ENCODE measurements around the gene CHST14.

Gene CHST14

DNA sequence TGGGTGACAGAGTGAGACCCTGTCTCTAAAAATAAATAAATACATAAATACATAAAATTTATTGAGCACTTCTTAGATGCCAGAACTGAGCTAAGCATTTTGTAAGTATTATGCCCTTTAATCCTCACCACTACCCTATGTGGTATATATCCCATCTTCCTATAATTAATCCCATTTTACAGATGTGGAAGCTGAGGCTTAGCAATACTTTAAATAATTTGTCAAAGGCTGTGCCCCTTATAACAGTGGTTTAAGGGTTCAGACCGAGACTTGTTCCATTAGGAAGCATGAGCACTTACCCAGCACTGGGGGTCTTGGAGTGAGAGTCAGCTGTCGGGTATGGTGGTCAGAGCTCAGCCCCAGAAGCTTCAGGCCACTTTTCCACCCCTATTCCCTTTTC is 7.5 kb upstream of the CHST14 start:
- no peak for DNase-seq (ENCODE audit: low spot score)

DNA sequence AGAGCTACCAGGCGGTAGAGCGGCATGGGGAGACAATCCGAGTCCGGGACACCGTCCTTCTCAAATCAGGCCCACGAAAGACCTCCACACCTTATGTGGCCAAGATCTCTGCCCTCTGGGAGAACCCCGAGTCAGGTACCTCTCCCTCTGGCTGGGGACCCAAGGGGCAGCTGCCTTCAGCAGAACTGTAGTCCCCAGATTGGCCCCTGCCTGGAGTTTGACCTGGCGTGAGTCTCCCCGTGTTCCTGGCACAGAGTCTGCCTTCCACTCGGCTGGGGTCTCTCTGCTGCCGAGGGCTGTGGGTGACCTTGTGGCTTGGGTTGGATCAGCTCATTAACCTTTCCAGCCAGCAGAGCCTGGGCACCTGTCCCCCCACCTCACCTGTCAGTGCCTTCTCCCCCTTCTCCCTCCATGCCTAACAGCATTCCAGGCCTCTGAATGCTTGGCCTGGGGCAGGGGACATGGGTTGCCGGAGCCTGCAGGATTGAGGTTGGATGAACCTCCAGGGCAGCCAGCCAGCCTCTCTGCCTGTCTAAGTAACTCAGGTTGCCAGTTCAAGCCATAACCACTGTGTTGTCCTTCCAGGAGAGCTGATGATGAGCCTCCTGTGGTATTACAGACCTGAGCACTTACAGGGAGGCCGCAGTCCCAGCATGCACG is 6.8 kb upstream of the CHST14 start:
- DNase-seq (ENCODE audit: low spot score): no peak

DNA sequence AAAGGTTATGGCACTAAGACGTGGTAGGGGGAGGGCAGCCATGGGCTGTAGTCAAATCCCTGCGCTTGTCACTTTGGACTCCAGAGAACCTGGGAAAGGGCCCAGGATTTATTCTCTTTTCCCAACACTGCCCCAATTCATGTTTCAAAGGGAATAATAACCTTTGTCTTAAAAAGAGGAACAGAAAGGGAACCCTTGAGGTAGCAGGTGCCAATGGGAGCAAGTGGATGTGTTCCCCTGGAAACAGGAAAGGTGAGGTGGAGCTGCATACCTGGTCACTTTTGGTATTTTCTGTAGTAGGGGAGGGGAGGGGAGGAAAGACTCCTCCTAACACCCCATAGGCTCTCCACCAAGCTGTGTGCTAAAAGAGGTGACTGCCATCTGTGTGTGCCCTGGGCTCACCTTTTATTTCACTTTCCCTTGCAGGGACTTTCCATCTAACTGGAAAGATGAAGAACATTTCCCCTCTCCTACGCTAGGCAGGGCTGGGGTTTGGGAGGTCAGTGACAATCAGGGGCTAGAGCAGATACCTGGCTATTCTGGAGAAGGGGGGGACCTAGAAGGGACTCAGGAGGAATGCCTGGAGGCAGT is 6.1 kb upstream of the CHST14 start:
- no peak for DNase-seq (ENCODE audit: low spot score)

DNA sequence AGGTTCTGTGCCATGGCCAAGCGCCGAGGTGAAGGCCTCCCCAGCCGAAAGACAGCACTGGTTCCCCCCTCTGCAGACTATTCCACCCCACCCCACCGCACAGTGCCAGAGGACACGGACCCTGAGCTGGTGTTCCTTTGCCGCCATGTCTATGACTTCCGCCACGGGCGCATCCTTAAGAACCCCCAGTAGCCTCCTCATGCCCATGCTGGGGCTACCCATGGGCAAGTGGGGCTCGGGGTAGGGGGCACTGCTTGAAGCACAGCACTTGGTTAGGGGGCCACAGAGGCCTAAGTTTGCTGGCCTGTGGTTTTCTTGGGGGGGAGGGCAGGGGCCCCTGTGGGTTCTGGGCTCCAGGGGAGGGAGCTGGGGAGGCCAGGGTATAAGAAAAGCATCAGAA is 4.8 kb upstream of the CHST14 start:
- DNase-seq (ENCODE audit: low spot score): no peak

DNA sequence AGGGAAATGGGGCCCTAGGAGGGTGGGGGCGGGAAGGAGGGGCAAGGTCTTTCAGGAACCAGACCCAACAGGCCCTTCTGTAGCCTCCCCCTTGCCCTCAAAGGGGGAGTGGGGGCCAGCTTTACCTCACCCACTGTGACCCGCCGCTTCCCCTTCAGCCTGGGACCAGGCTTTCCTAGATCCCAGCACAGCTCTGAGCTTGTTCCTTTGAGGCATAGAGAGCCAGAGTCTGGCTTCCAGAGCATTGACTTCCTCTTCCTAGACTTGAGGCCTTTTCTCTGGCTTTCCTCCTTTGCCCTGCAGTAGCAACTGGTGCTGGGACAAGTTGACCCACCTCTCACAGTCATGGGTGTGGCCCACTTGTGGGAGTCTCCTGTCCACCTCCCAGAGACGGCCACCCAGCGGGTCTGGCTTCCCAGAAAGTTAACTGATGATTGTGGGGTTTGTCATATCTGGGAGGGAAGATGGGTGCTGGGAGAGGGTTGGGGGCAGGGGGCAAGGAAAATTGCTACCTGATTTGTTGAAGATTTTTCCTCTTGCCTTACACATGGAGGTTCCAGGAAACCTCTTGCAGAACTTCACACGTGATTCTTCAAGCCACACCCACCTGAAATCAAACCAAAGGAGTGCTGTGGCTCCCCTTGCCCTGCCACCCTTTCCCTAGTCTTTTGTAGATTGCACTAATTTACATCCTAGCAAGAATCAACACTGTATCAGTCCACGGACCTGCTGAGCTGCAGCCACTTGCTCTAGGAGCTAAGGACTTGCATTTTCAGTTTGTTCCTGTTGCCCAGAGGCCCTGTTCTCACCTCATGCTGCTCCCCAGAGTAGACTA is 4.1 kb upstream of the CHST14 start:
- DNase-seq (ENCODE audit: low spot score): no peak

DNA sequence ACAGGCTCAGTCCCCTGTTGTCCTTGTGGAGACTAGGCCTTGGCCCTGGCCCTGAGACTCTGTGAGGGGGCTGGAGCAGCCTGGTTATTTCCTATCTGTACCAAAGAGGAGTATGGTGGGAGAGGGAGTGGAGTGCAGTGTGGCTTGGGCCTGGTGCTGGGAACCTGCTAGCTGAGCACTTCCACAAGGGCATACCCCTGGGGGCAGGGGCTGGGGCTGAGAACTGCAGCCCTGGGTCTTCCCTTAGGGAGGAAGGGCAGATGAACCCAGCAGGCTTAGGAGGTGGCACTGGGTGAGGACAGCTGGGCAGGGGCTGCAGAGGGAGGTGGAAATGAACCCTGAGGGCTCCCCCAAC is 3.5 kb upstream of the CHST14 start:
- no peak for DNase-seq (ENCODE audit: low spot score)

DNA sequence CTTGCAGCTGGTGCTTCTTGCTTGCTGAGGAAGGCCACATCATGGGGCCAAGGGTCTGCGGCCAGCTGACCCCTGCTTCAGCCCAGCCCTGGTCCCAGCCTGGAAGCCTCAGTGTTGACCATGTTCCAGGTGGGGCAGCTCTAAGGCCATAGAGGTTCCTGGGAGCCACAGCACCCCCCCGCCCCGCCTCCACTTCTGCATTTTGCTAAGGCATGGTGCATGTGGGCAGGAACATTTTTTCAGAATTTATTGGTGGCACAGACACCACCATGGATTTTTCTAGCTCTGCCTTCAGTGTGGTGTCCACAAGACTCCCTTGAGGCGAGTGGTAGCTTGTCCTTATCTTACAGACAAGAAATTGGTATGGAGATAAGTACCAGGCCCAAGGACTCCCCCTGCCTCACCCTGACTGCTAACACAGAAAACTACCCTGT is 1.9 kb upstream of the CHST14 start:
- no peak for DNase-seq (ENCODE audit: low spot score)

DNA sequence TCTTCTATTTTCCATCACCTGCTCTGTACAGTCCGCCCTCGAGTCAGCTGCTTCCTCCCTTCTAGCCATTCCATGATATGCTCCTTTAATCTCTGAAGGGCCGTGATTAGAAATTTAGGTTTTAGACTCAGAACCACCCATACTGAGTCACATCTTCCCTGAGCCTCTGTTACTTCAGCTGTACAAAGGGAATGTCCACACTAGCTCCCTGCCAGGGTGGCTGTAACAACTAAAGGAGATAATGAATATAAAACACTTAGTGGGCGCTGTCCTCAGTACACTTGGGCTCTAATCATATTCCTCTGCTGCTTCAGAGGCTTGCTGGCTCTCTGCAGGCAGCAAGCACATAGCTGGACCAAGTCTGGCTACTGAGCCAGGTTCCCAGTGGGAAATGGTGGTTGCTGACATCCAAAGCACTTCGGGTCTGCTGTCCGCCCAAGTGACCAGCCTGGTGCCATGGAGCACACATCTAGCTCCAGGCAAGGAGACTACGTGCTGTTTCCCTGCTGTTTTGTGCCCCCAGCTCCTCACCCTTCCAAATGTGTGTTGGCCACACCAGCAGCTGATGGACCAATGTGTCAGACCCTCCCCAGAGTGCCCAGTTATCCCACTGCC is 901 bp upstream of the CHST14 start:
- DNase-seq (ENCODE audit: low spot score): no peak

DNA sequence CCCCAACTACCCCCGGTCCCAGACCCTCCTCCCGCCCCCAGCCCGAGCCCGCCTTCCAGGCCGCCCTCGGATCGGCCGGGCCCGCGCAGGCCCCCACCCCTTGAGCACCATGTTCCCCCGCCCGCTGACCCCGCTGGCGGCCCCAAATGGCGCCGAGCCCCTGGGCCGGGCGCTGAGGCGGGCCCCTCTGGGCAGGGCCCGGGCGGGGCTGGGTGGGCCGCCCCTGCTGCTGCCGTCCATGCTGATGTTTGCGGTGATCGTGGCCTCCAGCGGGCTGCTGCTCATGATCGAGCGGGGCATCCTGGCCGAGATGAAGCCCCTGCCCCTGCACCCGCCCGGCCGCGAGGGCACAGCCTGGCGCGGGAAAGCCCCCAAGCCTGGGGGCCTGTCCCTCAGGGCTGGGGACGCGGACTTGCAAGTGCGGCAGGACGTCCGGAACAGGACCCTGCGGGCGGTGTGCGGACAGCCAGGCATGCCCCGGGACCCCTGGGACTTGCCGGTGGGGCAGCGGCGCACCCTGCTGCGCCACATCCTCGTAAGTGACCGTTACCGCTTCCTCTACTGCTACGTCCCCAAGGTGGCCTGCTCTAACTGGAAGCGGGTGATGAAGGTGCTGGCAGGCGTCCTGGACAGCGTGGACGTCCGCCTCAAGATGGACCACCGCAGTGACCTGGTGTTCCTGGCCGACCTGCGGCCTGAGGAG is 472 bp downstream of the CHST14 start:
- DNase-seq (ENCODE audit: low spot score): no peak

DNA sequence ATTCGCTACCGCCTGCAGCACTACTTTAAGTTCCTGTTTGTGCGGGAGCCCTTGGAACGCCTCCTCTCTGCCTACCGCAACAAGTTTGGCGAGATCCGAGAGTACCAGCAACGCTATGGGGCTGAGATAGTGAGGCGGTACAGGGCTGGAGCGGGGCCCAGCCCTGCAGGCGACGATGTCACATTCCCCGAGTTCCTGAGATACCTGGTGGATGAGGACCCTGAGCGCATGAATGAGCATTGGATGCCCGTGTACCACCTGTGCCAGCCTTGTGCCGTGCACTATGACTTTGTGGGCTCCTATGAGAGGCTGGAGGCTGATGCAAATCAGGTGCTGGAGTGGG is 995 bp downstream of the CHST14 start:
- no peak for DNase-seq (ENCODE audit: low spot score)

DNA sequence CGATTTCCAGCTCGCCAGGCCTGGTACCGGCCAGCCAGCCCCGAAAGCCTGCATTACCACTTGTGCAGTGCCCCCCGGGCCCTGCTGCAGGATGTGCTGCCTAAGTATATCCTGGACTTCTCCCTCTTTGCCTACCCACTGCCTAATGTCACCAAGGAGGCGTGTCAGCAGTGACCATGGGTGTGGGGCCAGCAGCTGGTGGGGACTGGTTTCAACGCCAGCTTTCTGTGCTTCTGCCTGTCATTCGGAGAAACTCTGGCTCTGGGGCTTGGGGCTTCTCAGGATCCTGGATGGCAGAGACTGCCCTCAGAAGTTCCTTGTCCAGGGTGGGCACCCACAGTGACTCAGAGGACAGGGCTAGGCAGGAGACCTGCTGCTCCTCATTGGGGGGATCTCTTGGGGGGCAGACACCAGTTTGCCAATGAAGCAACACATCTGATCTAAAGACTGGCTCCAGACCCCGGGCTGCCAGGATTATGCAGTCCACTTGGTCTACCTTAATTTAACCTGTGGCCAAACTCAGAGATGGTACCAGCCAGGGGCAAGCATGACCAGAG is 1.5 kb downstream of the CHST14 start:
- no peak for DNase-seq (ENCODE audit: low spot score)

DNA sequence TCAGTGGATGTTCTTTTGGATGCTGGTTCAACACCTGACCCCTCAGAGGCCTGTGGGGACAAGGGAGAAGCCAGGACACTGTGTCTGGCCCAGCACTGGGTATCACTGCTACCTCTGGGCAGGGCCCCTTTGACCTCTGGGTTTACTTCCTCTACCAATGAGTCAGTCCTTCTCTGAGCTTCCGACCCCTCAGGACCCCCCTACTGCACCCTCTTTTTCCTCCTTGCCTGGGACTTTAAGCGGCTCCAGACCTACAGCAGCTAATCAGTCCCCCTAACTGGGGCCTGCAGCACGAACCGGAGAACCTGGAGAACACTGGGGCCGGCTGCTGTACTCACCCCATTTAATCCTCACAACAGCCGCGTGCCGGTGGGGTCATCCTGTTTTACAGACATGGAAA is 3.8 kb downstream of the CHST14 start:
- no peak for DNase-seq (ENCODE audit: low spot score)

DNA sequence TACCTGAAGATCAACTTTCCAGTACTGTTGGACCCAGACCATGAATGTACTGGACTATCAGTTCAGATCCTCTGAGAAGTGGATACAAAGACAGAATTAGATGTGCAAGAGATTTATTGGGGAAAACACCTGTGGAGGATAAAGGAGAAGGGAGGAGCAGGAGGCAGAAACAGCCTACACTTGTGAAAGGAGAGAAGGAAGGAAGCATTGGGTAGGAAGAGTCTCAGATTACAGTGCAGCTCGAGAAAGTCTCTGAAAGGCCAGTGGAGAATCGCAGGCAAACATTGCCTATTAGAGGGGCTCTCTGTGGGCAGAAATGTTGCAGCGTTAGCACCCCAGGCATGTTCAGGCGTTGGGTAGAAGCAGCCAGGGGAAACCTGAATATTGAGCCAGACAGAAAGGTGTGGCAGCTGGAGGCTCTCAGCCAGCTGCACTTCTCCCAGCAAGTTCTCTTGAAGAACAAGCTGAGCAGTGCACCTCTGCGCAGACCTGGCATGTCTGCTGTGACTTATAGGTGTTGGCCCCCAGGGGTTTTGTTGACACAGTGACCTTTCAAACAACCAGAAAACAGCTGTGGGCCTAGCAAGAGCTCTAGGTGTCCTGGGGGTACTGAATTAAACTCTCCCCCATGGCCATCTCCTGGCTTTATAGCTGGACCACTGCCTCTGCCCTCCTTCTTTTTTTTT is 7.0 kb downstream of the CHST14 start:
- DNase-seq (ENCODE audit: low spot score): no peak

DNA sequence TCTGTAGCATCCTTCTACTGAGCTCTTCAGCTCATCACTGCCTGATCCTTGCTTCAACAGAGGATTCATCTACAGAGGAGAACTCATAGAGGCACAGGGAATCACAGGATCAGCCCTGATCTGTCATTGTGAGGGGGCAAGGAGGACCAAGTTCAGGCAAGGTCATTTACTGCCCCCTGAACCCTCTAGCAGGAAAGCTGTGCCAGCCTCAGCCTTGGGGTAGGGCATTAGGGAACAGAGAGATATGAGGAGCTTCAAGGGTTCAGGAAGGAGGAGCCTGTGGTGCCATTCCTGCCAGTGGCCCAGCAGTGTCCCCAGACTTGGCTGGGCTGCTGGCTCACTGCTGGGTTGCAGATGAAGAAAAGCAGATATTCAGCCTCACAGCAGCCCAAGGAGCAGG is 8.2 kb downstream of the CHST14 start:
- DNase-seq (ENCODE audit: low spot score): no peak

DNA sequence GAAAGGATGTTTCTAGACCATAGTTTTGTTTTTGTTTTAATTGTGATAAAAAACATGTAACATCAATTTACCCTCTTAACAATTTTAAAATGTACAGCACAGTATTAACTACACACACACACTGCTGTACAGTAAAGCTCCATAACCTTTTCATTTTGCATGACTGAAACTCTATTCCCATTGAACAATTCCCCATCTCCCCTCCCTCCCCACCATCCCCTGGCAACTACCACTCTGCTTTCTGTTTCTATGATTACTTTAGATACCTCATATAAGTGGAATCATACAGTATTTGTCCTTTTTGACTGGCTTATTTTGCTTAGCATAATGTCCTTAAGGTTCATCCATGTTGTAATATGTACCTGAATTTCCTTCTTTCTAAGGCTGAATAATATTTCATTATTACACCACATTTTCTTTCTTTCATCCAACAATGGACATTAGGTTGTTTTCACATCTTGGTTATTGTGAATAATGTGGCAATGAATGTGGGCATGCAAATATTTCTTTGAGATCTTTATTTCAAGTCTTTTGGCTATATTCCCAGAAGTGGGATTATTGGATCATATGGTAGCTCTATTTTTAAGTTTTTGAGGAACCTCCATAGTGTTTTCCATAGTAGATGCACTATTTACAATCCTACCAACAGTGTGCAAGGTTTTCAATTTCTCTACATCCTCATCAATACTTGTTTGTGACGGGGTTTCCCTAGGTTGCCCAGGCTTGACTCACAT is 10.7 kb downstream of the CHST14 start:
- DNase-seq (ENCODE audit: low spot score): no peak

DNA sequence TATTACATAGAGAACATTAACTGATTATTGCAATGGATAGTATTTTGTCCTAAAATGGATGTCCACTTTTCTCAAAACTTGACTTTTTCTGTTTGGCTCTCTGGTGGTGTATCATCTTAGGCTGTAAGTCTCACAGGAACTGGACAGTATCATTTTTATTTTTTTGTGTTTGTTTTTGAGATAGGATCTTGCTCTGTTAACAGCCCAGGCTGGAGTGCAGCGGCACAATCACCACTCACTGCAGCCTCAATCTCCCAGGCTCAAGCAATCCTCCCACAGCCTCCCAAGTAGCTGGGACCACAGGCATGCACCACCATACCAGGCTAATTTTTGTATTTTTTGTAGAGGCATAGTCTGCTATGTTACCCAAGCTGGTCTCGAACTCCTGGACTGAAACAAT is 13.1 kb downstream of the CHST14 start:
- no peak for DNase-seq (ENCODE audit: low spot score)

DNA sequence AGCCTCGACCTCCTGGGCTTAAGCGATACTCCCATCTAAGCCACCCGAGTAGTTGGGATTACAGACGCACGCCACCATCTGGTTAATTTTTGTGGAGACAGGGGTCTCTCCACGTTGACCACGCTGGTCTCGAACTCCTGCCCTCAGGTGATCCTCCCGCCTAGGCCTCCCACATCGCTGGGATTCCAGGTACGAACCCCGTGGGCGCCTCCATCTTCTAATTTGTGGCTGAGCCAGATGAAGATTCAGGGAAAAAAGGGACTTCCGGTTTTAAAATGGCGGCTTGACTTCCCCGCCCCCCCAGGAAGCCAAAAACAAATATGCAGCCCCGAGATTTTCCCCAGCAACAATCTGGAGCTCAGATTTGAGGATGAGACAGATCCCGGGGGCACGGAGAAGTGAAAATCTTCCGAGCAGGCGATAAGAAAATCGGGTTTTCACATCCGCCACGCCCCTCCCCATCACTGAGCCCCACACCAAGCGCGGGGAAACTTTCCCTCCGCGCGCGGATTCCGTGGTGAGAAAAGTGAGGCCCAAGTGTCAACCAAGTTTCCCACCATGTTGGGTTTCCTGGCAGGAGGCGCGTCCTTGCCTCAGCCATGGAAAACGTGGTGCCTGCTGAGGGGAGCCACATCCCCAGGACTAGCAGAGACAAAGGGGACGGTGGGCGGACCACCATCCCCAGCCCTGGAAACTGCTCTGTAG is 15.4 kb downstream of the CHST14 start:
- no peak for DNase-seq (ENCODE audit: low spot score)

DNA sequence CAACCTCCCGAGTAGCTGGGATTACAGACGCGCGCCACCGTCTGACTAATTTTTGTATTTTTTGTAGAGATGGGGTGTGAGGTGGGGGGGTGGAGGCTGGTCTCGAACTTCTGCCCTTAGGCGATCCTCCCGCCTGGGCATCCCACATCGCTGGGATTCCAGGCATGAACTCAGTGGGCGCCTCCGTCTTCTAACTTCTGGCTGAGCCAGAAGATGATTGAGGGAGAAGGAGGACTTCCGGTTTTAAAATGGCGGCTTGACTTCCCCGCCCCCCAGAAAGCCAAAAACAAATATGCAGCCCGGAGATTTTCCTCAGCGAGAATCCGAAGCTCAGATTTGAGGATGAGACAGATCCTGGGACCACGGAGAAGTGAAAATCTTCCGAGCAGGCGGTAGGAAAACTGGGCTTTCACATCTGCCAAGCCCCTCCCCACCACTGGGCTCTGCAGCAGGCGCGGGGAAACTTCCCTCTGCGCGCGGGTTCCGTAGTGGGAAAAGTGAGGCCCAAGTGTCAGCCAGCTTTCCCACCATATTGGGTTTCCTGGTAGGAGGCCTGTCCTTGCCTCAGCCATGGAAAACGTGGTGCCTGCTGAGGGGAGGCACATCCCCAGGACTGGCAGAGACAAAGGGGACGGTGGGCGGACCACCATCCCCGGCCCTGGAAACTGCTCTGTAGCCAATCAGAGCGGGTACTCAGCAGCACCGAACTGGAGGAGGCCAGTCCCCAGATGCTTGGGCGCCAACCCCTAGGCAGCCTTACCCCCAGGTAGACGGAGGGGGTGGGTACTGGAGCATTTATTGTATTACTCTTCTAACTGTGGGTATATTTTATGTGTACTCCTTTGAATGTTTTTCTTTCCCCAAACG is 17.3 kb downstream of the CHST14 start:
- no peak for DNase-seq (ENCODE audit: low spot score)
